K562 (cell line): ENCODE results near the gene GTPBP8. TPM values are rescaled to one million over a fixed set of nuclear protein-coding genes. Genes with fewer than 3 reads are reported as not detected.

Source experiments
- ATAC-seq: fragments of 200-7000 bp; cut with Tn5 transposase; 3 replicates; pipeline ENCODE4 v1.9.1; 2020; ENCODE audit warnings: moderate library complexity
- BruUV-seq: library from RNA; stranded (reverse); fragments of 400-500 nt; replicated peaks from 2 replicates; lab custom pipeline; 2021; lab: Mats Ljungman, UMichigan
- CTCF ChIA-PET: fragments of 300-600 bp; formaldehyde crosslinking; extraction: SDS; loops from one replicate; lab custom pipeline; 2021; ENCODE audit warnings: low intra/inter-chr PET ratio; lab: Yijun Ruan, JAX
- POLR2A ChIA-PET: fragments of 300-600, 350-650 bp; sonication (Branson Sonifier 250); formaldehyde crosslinking; extraction: SDS; loops from one replicate; lab custom pipeline; 2021; ENCODE audit warnings: antibody characterized with exemption, inconsistent platforms; lab: Yijun Ruan, JAX
- DNase-seq, 4 experiments: peaks; one replicate each; pipeline versions ENCODE4 v3.0.0 to v3.0.0-alpha.2; 2011 to 2018; ENCODE audit warnings: low spot score in 3 of 4, mixed read lengths in 3 of 4; ENCODE audit errors: extremely low read depth in 1 of 4
- FAIRE-seq: peaks from 2 replicates; lab custom pipeline; 2011; peaks lifted over from hg19 to GRCh38; lab: Jason Lieb, UNC
- H2AFZ ChIP-seq: 2 replicates; pipeline ENCODE4 v1.6.0; 2011; ENCODE audit warnings: low read depth, low read length, control low read depth, inconsistent platforms
- H3K27ac ChIP-seq: fragments of 200-600 bp; 3 replicates; pipeline ENCODE4 v1.8.0; 2011; ENCODE audit warnings: low read depth, mild to moderate bottlenecking, control low read depth, inconsistent platforms, low read length, moderate library complexity, mixed read lengths; ENCODE audit errors: extremely low read depth
- H3K27me3 ChIP-seq, 2 experiments: fragments of 300-600 bp in 1 of 2; 2 replicates in 1 of 2; 3 replicates in 1 of 2; pipeline versions ENCODE4 v1.6.0 to v1.8.0; 2011; ENCODE audit warnings: inconsistent platforms in 2 of 2, low read length in 2 of 2, mild to moderate bottlenecking in 1 of 2, mixed read lengths in 1 of 2, moderate library complexity in 1 of 2; ENCODE audit not compliant: control insufficient read depth in 2 of 2, insufficient read depth in 2 of 2
- H3K36me3 ChIP-seq: fragments of 300-600 bp; 3 replicates; pipeline ENCODE4 v1.8.0; 2011; ENCODE audit warnings: mild to moderate bottlenecking, low read length, inconsistent platforms; ENCODE audit not compliant: control insufficient read depth, insufficient read depth
- H3K4me1 ChIP-seq, 2 experiments: fragments of 200-600 bp in 1 of 2; replicated peaks in 1 of 2; 2 replicates in 1 of 2; 3 replicates in 1 of 2; pipeline versions ENCODE4 v1.5.1 to v1.8.0; 2011; ENCODE audit warnings: inconsistent platforms in 2 of 2, low read length in 2 of 2, mild to moderate bottlenecking in 1 of 2, mixed read lengths in 1 of 2, moderate library complexity in 1 of 2; ENCODE audit not compliant: control insufficient read depth in 2 of 2, insufficient read depth in 2 of 2
- H3K4me2 ChIP-seq: 2 replicates; pipeline ENCODE4 v1.6.1; 2011; ENCODE audit warnings: low read length, control low read depth, inconsistent platforms, mixed read lengths; ENCODE audit not compliant: insufficient read depth
- H3K4me3 ChIP-seq: fragments of 200-600 bp; sonication (generic), shearing (Covaris generic); 2 replicates; pipeline ENCODE4 v1.5.1; 2016; ENCODE audit warnings: control low read depth, inconsistent platforms
- H3K79me2 ChIP-seq: fragments of 200-600 bp; 3 replicates; pipeline ENCODE4 v1.8.0; 2011; ENCODE audit warnings: low read length, inconsistent platforms; ENCODE audit not compliant: control insufficient read depth, insufficient read depth
- H3K9ac ChIP-seq, 2 experiments: 2 replicates each; pipeline versions ENCODE4 v1.6.0 to v1.6.1; 2011; ENCODE audit warnings: low read depth in 2 of 2, low read length in 2 of 2, control low read depth in 1 of 2, inconsistent platforms in 1 of 2, mild to moderate bottlenecking in 1 of 2, mixed read lengths in 1 of 2; ENCODE audit not compliant: insufficient read depth in 1 of 2
- H3K9me1 ChIP-seq: one replicate; pipeline ENCODE4 v1.6.0; 2011; ENCODE audit warnings: inconsistent platforms, mild to moderate bottlenecking, low read length, moderate library complexity; ENCODE audit not compliant: control insufficient read depth, insufficient read depth
- H3K9me3 ChIP-seq: replicated peaks from 2 replicates; pipeline ENCODE4 v1.5.1; 2011; ENCODE audit warnings: low read depth, low read length, inconsistent platforms; ENCODE audit not compliant: control insufficient read depth, insufficient read depth
- H4K20me1 ChIP-seq: replicated peaks from 2 replicates; pipeline ENCODE4 v1.6.1; 2011; ENCODE audit warnings: low read length, inconsistent platforms, mixed read lengths; ENCODE audit not compliant: control insufficient read depth, insufficient read depth
- ARID1B ChIP-seq: fragments of 450-650 bp; IDR thresholded peaks from 2 replicates; pipeline ENCODE4 v1.6.1; 2016; ENCODE audit warnings: antibody characterized with exemption, mild to moderate bottlenecking, inconsistent platforms
- CBFA2T3 ChIP-seq: fragments of 450-650 bp; IDR thresholded peaks from 2 replicates; pipeline ENCODE4 v1.6.1; 2017
- ESRRB ChIP-seq: fragments of 250-450 bp; sonication (Bioruptor Pico); IDR thresholded peaks from 2 replicates; pipeline ENCODE4 v1.5.0; 2020; ENCODE audit warnings: mild to moderate bottlenecking, moderate library complexity, borderline replicate concordance
- JUNB ChIP-seq: fragments of 450-650 bp; formaldehyde crosslinking; conservative IDR thresholded peaks from 2 replicates; pipeline ENCODE4 v1.4.0; 2020; ENCODE audit warnings: mild to moderate bottlenecking
- NCOA6 ChIP-seq: fragments of 450-650 bp; IDR thresholded peaks from 2 replicates; pipeline ENCODE4 v1.6.1; 2017; ENCODE audit warnings: mild to moderate bottlenecking
- NR1H2 ChIP-seq: sonication (generic); formaldehyde crosslinking; IDR thresholded peaks from 2 replicates; pipeline ENCODE4 v1.4.0; 2020; ENCODE audit warnings: mild to moderate bottlenecking, missing genetic modification reagents
- PHF8 ChIP-seq: fragments of 200-600 bp; sonication (generic); IDR thresholded peaks from 2 replicates; pipeline ENCODE4 v1.6.1; 2012; ENCODE audit warnings: mixed run types, mild to moderate bottlenecking, inconsistent platforms, low read length, moderate library complexity, borderline replicate concordance
- U2AF1 ChIP-seq: fragments of 200-400 bp; formaldehyde crosslinking; optimal IDR thresholded peaks from 2 replicates; pipeline ENCODE3; 2017; ENCODE audit warnings: mild to moderate bottlenecking, low read depth, low read length, moderate library complexity
- ZFP30 ChIP-seq: fragments of 250-450 bp; sonication (Bioruptor Pico); IDR thresholded peaks from 2 replicates; pipeline ENCODE4 v1.8.0; 2022; ENCODE audit warnings: moderate library complexity, mild to moderate bottlenecking, inconsistent platforms, borderline replicate concordance
- ZNF347 ChIP-seq: fragments of 450-650 bp; formaldehyde crosslinking; IDR thresholded peaks from 2 replicates; pipeline ENCODE4 v1.4.0; 2020; ENCODE audit warnings: low read depth, mild to moderate bottlenecking, moderate library complexity
- WGBS: fragments of 100-300 bp; shearing (Covaris generic); methylation state at CpG from one replicate; pipeline ENCODE4 v1.1.6; 2016; ENCODE audit warnings: low coverage, mixed read lengths; ENCODE audit not compliant: insufficient coverage; ENCODE audit errors: missing lambda C conversion rate; 5-methylcytosine and 5-hydroxymethylcytosine counted together
- in situ Hi-C: fragments of 300-500 bp; cut with MboI; formaldehyde crosslinking; loops from 4 replicates; pipeline ENCODE4 v1.15.0; 2018; ENCODE audit warnings: inconsistent platforms, mixed read lengths
- intact Hi-C: fragments of 100-400 bp; cut with micrococcal nuclease; formaldehyde crosslinking; loops from 2 replicates; pipeline ENCODE4 v1.14.2; 2022
- polyA plus RNA-seq, 8 experiments: library from polyadenylated mRNA; depleted of rRNA in 4 of 8; stranded (reverse) in 5 of 8; unstranded in 3 of 8; fragments of >200 nt; fragmentation: Nextera tagmentation in 2 of 8; fragmentation: Illumina TruSeq in 1 of 8; extraction: Ambion mirVana in 2 of 8; extraction: Trizol in 1 of 8; gene quantifications; 2 replicates each; pipeline versions ENCODE4 v1.2.1 to v1.2.3, GENCODE V29; 2011 to 2014; ENCODE audit warnings: inconsistent platforms in 1 of 8, missing spikeins in 1 of 8
- total RNA-seq, 7 experiments: library from RNA; depleted of rRNA in 6 of 7; stranded (reverse); fragments of >200 nt in 6 of 7; fragmentation: Illumina TruSeq in 2 of 7; extraction: Trizol in 2 of 7; gene quantifications; 2 replicates each; pipeline versions ENCODE4 v1.2.1 to v1.2.3, GENCODE V29; 2011 to 2021; ENCODE audit warnings: low replicate concordance in 1 of 7

The GTPBP8 gene
- total and polyA plus RNA-seq, 9 of the 15 experiments (the other 6 are each of a cell fraction or from before 2014, with no cell fraction given): 14.0 to 33.3 (median 20.8) TPM

DNA sequence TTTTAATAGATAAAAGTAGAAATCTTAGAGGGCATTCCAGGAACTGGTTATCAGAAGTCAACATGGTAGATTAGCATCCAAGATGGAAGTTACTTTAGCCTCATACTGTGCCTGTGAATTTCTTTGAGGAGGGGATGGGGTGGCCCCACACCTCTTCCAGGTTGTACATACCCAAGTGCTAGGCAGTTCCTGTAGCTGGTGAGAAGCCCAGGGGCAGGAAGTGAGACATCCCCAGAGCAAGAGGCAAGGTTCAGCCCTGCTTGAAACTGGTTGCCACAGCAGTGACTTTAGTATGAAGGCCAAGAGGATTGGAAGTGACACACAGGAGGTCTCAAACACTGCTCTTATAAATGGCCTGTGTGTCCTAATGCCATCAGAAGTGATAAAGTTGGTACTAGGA, 11.9 kb downstream of the GTPBP8 start:
- peak; percentile 60 for ATAC-seq
- Histone ChIP-seq H3K79me2 (no peaks in the 10 kb centered on the region), H3K9me1 (no peaks in the 10 kb centered on the region), H4K20me1 (no peaks in the 10 kb centered on the region), H3K27me3 (no peaks in the 10 kb centered on the region), H3K36me3 (peaks cover 91% of the 10 kb centered on the region), H3K27ac (no peak overlapping the region), H3K9me3 (no peaks in the 10 kb centered on the region), H3K9ac (no peak overlapping the region), H3K4me1 (peaks cover 0 to 6% of the 10 kb centered on the region in 2 experiments; a peak in 2 of 5 replicates), H2AFZ (no peak overlapping the region), H3K4me3 (no peak overlapping the region), H3K4me2 (no peak overlapping the region)
- intact Hi-C loops (no loop called here), in situ Hi-C loops (no loop called here)
- ChIA-PET POLR2A (interaction anchor here (2.2 kb wide), 1 partner anchor 10 kb away, joined by 9 read pairs; no protein-coding TSS in a partner anchor), CTCF (no interaction called here)
- BruUV-seq: no TSS peak
- TF ChIP-seq ZFP30 (CRISPR knock-in tag) (no peak), ARID1B (0 out of 2 replicates have a peak, but pooled peaks have one; percentile 22), PHF8 (no peak), CBFA2T3 (0 out of 2 replicates have a peak, but pooled peaks have one; percentile 3)
- FAIRE-seq: no peak
- no peak for DNase-seq

DNA sequence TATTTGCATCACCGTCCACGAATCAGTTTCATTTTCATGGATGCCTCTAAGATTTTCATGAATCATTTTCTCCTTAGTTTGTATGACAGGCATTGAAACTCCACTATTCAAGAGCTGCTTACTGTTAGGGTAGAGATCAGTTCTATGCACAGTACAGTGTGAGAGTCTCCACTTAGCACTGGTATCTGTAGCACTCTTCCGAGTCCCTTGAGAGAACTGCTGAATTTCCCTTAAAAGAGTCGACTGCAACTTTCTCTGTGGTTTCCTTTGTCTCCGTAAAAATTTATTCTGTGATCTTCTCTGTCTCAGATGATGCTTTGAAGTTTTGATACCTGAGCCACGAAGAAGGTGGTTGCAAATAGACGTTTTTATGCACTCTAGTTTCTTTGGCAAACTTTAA, 14.8 kb downstream of the GTPBP8 start:
- ChIA-PET POLR2A (no interaction called here), CTCF (no interaction called here)
- 95% methylated on average over 5 of the region's 7 CpGs for whole genome bisulfite sequencing
- Histone ChIP-seq H3K27me3 (no peaks in the 10 kb centered on the region), H3K9ac (no peak overlapping the region), H3K9me3 (no peaks in the 10 kb centered on the region), H3K27ac (no peak overlapping the region), H3K4me1 (peaks cover 0 to 6% of the 10 kb centered on the region in 2 experiments; a peak in 2 of 5 replicates), H2AFZ (no peak overlapping the region), H3K4me2 (no peak overlapping the region), H3K4me3 (no peak overlapping the region)
- ATAC-seq: no peak
- in situ Hi-C loops (no loop called here), intact Hi-C loops (no loop called here)
- no peak for FAIRE-seq
- TF ChIP-seq ESRRB (CRISPR knock-in tag) (no peak), NCOA6 (no peak), NR1H2 (CRISPR knock-in tag) (no peak), JUNB (CRISPR knock-in tag) (no peak), U2AF1 (no peak), ZNF347 (CRISPR knock-in tag) (no peak)
- TF ChIP-seq, all 486 proteins: peak for 0
- no peak for DNase-seq
- Histone ChIP-seq H4K20me1 (no peaks in the 10 kb centered on the region), H3K36me3 (peaks cover 92% of the 10 kb centered on the region), H3K9me1 (no peaks in the 10 kb centered on the region), H3K79me2 (0 out of 3 replicates have a peak, but pooled peaks cover 9% of the 10 kb centered on the region)
- no TSS peak for BruUV-seq
